Measurements from ENCODE around the gene CUL9. TPM values are rescaled to one million over a fixed set of nuclear protein-coding genes. Genes with fewer than 3 reads are reported as not detected.

The CUL9 gene
- total RNA-seq, 1 experiment from 2014 or later: 30.4 TPM

- Histone ChIP-seq H3K9me3 (ENCODE audit: low read length) (no peaks in the 10 kb centered on the region), H3K4me3 (ENCODE audit: low read length) (no peak overlapping the region), H3K9me2 (replicated peaks; ENCODE audit: low read length) (no peaks in the 10 kb centered on the region), H4K20me1 (ENCODE audit: low read length) (no peaks in the 10 kb centered on the region), H3F3A (ENCODE audit: low read length, unreplicated experiment) (no peaks in the 10 kb centered on the region), H3K4me1 (ENCODE audit: insufficient read depth, low read length) (peaks cover 15% of the 10 kb centered on the region), H3K9ac (ENCODE audit: low read length) (no peak overlapping the region), H3K4me2 (ENCODE audit: low read length) (no peak overlapping the region), H2AFZ (ENCODE audit: low read length) (no peak overlapping the region), H3K27me3 (ENCODE audit: low read length) (no peaks in the 10 kb centered on the region), H3K36me3 (ENCODE audit: low read depth, low read length) (peaks cover 31% of the 10 kb centered on the region), H3K79me2 (ENCODE audit: low read length) (peaks cover 11% of the 10 kb centered on the region), H3K27ac (ENCODE audit: low read length) (no peak overlapping the region)
- BruUV-seq (replicated peaks): no TSS peak
- TF ChIP-seq EZH2 (IDR thresholded peaks at IDR 0.05; ENCODE audit: low read length, unreplicated experiment): no peak
- TF ChIP-seq CTCF (conservative IDR thresholded peaks at IDR 0.05; ENCODE audit: low read depth, low read length): no peak
- no peak for TF ChIP-seq EZH2phosphoT487 (IDR thresholded peaks at IDR 0.05; ENCODE audit: borderline replicate concordance, low read length)
- ChIA-PET CTCF (no interaction called here), POLR2A (ENCODE audit: unreplicated experiment) (no interaction called here)
- no peak for DNase-seq
- no peak for ATAC-seq
- intact Hi-C loops (cut with micrococcal nuclease): no loop called here
These were observed 1.9 kb upstream of the CUL9 start for GRCh38 chr6:43180058-43180457.

GRCh38 chr6:43180985-43181384, 1.0 kb upstream of the CUL9 start:
- ATAC-seq: no peak
- Histone ChIP-seq H3K27me3 (ENCODE audit: low read length) (no peaks in the 10 kb centered on the region), H3K27ac (ENCODE audit: low read length) (no peak overlapping the region), H3K79me2 (ENCODE audit: low read length) (0 out of 2 replicates have a peak, but pooled peaks cover 2% of the 10 kb centered on the region), H3K9me2 (replicated peaks; ENCODE audit: low read length) (no peaks in the 10 kb centered on the region), H3K4me2 (ENCODE audit: low read length) (peak overlapping the region; percentile 93; the same call in 1 of the 2 replicates), H3K36me3 (ENCODE audit: low read depth, low read length) (peaks cover 22% of the 10 kb centered on the region), H3K9ac (ENCODE audit: low read length) (no peak overlapping the region), H2AFZ (ENCODE audit: low read length) (no peak overlapping the region), H4K20me1 (ENCODE audit: low read length) (no peaks in the 10 kb centered on the region), H3K4me3 (ENCODE audit: low read length) (no peak overlapping the region), H3F3A (ENCODE audit: low read length, unreplicated experiment) (no peaks in the 10 kb centered on the region), H3K9me3 (ENCODE audit: low read length) (no peaks in the 10 kb centered on the region), H3K4me1 (ENCODE audit: insufficient read depth, low read length) (peaks cover 13% of the 10 kb centered on the region)
- CTCF ChIA-PET: interaction anchor here (1.1 kb wide), 1 partner anchor 37 kb away, joined by 3 read pairs; no protein-coding TSS in a partner anchor
- intact Hi-C loops (cut with micrococcal nuclease): no loop called here
- BruUV-seq (replicated peaks): no TSS peak
- TF ChIP-seq CTCF (conservative IDR thresholded peaks at IDR 0.05; ENCODE audit: low read depth, low read length) (no peak), EZH2 (IDR thresholded peaks at IDR 0.05; ENCODE audit: low read length, unreplicated experiment) (no peak), EZH2phosphoT487 (IDR thresholded peaks at IDR 0.05; ENCODE audit: borderline replicate concordance, low read length) (no peak)
- DNase-seq: no peak
- POLR2A ChIA-PET (ENCODE audit: unreplicated experiment): no interaction called here

DNA sequence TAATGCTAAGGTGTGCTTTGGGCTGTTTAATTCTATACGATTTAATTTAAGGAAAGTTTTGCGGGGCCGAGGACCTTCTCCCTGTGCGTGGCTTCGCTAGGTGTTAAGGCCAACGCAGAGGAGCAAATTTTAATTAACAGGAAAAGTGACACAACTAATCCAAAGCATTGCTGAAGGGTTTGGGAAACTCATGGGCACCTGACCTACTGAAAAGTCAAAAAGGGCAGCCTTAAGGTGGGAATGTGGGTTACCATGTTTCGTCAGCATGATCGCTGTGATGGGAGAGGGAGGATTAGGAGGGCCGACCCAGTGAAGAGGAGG, 415 bp upstream of the CUL9 start:
- peak overlapping the region; percentile 83 for H2AFZ ChIP-seq (ENCODE audit: low read length)
- BruUV-seq (replicated peaks): TSS peak; percentile 88

More for the DNA sequence above, 415 bp upstream of the CUL9 start:
- H3K9ac ChIP-seq (ENCODE audit: low read length): peak overlapping the region; percentile 79
- no peaks in the 10 kb centered on the region for H3K79me2 ChIP-seq (ENCODE audit: low read length)
- H3K4me2 ChIP-seq (ENCODE audit: low read length): peak overlapping the region; percentile 93
- ChIA-PET CTCF (no interaction called here), POLR2A (ENCODE audit: unreplicated experiment) (no interaction called here)
- H3K36me3 ChIP-seq (ENCODE audit: low read depth, low read length): peaks cover 16% of the 10 kb centered on the region
- TF ChIP-seq CTCF (conservative IDR thresholded peaks at IDR 0.05; ENCODE audit: low read depth, low read length) (no peak), EZH2 (IDR thresholded peaks at IDR 0.05; ENCODE audit: low read length, unreplicated experiment) (no peak), EZH2phosphoT487 (IDR thresholded peaks at IDR 0.05; ENCODE audit: borderline replicate concordance, low read length) (no peak)
- H3K4me3 ChIP-seq (ENCODE audit: low read length): peak overlapping the region; percentile 79
- no peaks in the 10 kb centered on the region for H4K20me1 ChIP-seq (ENCODE audit: low read length)
- DNase-seq (no peak), ATAC-seq (no peak)
- peak overlapping the region; percentile 22; the same call in 1 of the 2 replicates for H3K27ac ChIP-seq (ENCODE audit: low read length)
- H3F3A ChIP-seq (ENCODE audit: low read length, unreplicated experiment): no peaks in the 10 kb centered on the region
- intact Hi-C loops (cut with micrococcal nuclease): no loop called here
- no peaks in the 10 kb centered on the region for H3K9me3 ChIP-seq (ENCODE audit: low read length)
- no peaks in the 10 kb centered on the region for H3K9me2 ChIP-seq (replicated peaks; ENCODE audit: low read length)
- peaks cover 13% of the 10 kb centered on the region for H3K4me1 ChIP-seq (ENCODE audit: insufficient read depth, low read length)
- H3K27me3 ChIP-seq (ENCODE audit: low read length): no peaks in the 10 kb centered on the region
